Spinal cord (tissue), 10 donors: ENCODE data around the gene ORM1. TPM values are rescaled to one million over a fixed set of nuclear protein-coding genes. Genes with fewer than 3 reads are reported as not detected.
A peak's percentile ranks its signal among the peaks of the same experiment; 100 is the strongest.

Source experiments
- DNase-seq, 6 donors: peaks; one replicate each; pipeline versions ENCODE4 v3.0.0 to v3.0.0-alpha.2; 2013 to 2015; ENCODE audit warnings: low spot score in 6 of 6, low read depth in 4 of 6
- H3K27ac ChIP-seq: one replicate; pipeline ENCODE4 v1.5.1; 2013; ENCODE audit warnings: low read depth, low read length, control low read depth
- H3K27me3 ChIP-seq: one replicate; pipeline ENCODE4 v1.6.1; 2013; ENCODE audit warnings: low read length; ENCODE audit not compliant: control insufficient read depth, insufficient read depth
- H3K36me3 ChIP-seq: one replicate; pipeline ENCODE4 v1.6.1; 2013; ENCODE audit warnings: low read length; ENCODE audit not compliant: control insufficient read depth, insufficient read depth
- H3K4me1 ChIP-seq: one replicate; pipeline ENCODE4 v1.6.1; 2013; ENCODE audit warnings: low read length; ENCODE audit not compliant: control insufficient read depth, insufficient read depth
- H3K4me3 ChIP-seq: one replicate; pipeline ENCODE4 v1.5.1; 2013; ENCODE audit warnings: low read depth, low read length, control low read depth
- H3K9me3 ChIP-seq: one replicate; pipeline ENCODE4 v1.6.1; 2013; ENCODE audit warnings: low read length; ENCODE audit not compliant: control insufficient read depth, insufficient read depth
- WGBS: methylation state at CpG from one replicate; pipeline ENCODE4 v1.1.5; 2013; ENCODE audit warnings: missing lambda C conversion rate; ENCODE audit not compliant: insufficient coverage; 5-methylcytosine and 5-hydroxymethylcytosine counted together
- polyA plus RNA-seq, 2 donors: library from polyadenylated mRNA; unstranded; fragments of 120-200 nt; gene quantifications; one replicate each; pipeline ENCODE4 v1.2.1, GENCODE V29; 2013; ENCODE audit not compliant: insufficient read length in 2 of 2
- total RNA-seq, 2 donors: library from RNA; depleted of rRNA in 1 of 2; stranded (reverse); fragments of 120-200 nt in 1 of 2; fragments of >200 nt in 1 of 2; gene quantifications; one replicate each; pipeline versions ENCODE4 v1.2.3 to v1.2.4, GENCODE V29; 2013 to 2014
- donor health status: healthy.

The ORM1 gene
- total and polyA plus RNA-seq, 4 donors: 0.72 to 5.2 TPM; not detected in 2

- H3K4me3 ChIP-seq: no peak overlapping the region
- H3K27ac ChIP-seq: no peak overlapping the region
- DNase-seq: no peak
- H3K4me1 ChIP-seq: peaks cover 17% of the 10 kb centered on the region
- H3K36me3 ChIP-seq: peaks cover 25% of the 10 kb centered on the region
- H3K27me3 ChIP-seq: no peaks in the 10 kb centered on the region
- no peaks in the 10 kb centered on the region for H3K9me3 ChIP-seq
- WGBS: 79% methylated on average over 4 of the region's 5 CpGs
These were observed 19.3 kb upstream of the ORM1 start for GRCh38 chr9:114303571-114303970.

DNA sequence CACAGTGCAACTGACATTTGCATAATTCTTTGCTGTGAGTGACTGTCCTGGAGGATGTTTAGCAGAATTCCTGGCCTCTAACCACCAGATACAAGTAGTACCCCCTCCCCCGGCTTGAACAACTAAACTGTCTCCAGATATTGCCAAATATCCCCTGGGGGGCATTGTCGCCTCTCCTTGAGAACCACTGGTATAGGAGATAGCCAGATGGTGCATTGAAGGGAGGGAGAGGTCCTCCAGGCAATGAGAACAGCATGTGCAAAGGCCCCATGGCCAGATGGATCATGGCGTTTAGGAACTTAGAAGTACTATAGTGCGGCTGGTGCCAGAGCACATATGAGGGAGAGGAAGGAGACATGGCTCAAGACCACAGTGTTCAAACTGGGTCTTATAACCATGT lies 18.9 kb upstream of the ORM1 start:
- WGBS: 100% methylated on average over 3 of the region's 4 CpGs
- DNase-seq: peak in 1 of 6 donors; percentile 0
- Histone ChIP-seq H3K9me3 (no peaks in the 10 kb centered on the region), H3K4me3 (no peak overlapping the region), H3K27me3 (no peaks in the 10 kb centered on the region), H3K36me3 (peaks cover 27% of the 10 kb centered on the region), H3K4me1 (peaks cover 17% of the 10 kb centered on the region), H3K27ac (no peak overlapping the region)

DNA sequence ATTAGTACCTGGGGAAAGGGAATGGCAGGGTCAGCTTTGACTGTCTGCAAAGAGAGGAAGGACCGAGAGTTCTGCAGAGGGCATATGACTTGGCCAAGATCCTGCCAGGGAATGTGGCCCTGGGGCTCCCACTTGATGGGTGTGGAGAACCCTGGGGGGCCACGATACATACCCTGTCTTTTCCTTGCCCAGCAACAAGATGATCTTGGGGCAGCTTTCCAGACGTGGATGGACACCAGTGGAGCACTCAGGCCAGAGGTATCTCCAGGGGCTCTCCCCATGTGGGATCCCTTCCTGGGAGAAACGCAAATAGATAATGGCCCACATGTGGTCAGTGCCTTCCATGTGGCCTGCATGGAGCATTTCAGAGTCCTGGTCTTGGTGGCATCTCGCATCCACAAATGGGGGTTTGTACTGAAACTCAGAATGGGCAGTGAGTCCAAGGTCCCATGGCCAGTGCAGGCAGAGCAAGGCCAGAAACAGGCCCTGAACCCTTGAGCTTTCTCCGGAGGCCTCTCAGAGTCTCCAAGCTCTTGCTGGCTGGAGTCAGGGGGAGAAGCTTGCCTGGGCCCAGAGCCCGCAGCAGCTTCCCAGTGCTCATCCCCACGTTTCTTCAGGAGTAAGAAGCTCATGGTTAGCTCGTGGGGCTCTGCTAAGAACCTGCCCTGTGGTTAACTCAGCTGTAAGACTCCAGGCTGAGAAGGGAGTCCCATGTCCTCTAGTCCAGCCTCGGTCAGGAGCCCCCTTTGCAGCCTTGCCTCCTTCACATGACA lies 18.3 kb upstream of the ORM1 start:
- no peak overlapping the region for H3K4me3 ChIP-seq

GRCh38 chr9:114307899-114308267 lies 15.0 kb upstream of the ORM1 start:
- Histone ChIP-seq H3K4me3 (no peak overlapping the region), H3K9me3 (no peaks in the 10 kb centered on the region), H3K27me3 (no peaks in the 10 kb centered on the region), H3K27ac (no peak overlapping the region), H3K36me3 (peaks cover 15% of the 10 kb centered on the region), H3K4me1 (peaks cover 17% of the 10 kb centered on the region)
- 81% methylated on average over 3 of the region's 6 CpGs for WGBS
- DNase-seq: no peak

More for the DNA sequence above, 18.3 kb upstream of the ORM1 start:
- no peaks in the 10 kb centered on the region for H3K9me3 ChIP-seq
- peaks cover 26% of the 10 kb centered on the region for H3K36me3 ChIP-seq
- H3K27me3 ChIP-seq: no peaks in the 10 kb centered on the region
- 85% methylated on average over 10 of the region's 10 CpGs for WGBS
- H3K27ac ChIP-seq: no peak overlapping the region
- peak in 1 of 6 donors; percentile 1 for DNase-seq
- H3K4me1 ChIP-seq: peaks cover 17% of the 10 kb centered on the region

DNA sequence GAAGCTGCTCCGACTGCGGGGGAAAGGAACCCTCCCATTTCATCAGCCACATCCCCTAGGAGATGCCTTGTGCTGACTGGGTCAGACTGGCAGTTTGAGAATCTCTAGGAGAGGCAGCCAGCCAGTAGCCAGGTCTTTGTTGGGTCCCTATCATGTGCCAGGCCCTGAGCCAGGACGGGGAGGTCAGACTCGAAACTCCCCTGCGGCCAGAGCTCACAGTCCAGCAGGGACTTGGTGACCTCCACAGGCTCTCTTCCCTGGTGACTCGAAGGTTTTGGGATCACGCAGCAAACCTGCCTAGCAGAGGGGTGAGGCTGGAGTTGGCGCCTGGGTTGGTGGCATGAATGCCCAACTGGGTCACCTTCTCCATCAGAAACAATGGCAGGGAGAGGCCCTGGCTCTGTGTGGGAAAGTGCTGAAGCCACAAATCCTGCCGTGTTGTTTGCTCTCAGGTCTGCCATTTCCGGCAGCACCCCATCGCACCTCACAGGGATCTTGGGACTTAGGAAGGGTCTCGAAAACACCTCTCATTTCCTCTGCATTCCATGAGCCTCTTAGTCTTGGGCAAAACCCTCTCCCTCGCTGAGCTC lies 14.4 kb upstream of the ORM1 start:
- Histone ChIP-seq H3K27ac (no peak overlapping the region), H3K4me3 (no peak overlapping the region), H3K27me3 (no peaks in the 10 kb centered on the region), H3K9me3 (no peaks in the 10 kb centered on the region), H3K4me1 (peaks cover 17% of the 10 kb centered on the region), H3K36me3 (peaks cover 15% of the 10 kb centered on the region)
- WGBS: 87% methylated on average over 11 of the region's 13 CpGs
- DNase-seq: peak in 1 of 6 donors; percentile 0

GRCh38 chr9:114309096-114309495 lies 13.8 kb upstream of the ORM1 start:
- DNase-seq: no peak
- no peaks in the 10 kb centered on the region for H3K9me3 ChIP-seq
- H3K36me3 ChIP-seq: peaks cover 15% of the 10 kb centered on the region
- H3K27ac ChIP-seq: no peak overlapping the region
- no peaks in the 10 kb centered on the region for H3K27me3 ChIP-seq
- H3K4me1 ChIP-seq: peaks cover 17% of the 10 kb centered on the region
- no peak overlapping the region for H3K4me3 ChIP-seq
- WGBS: 100% methylated on average over 8 of the region's 13 CpGs

DNA sequence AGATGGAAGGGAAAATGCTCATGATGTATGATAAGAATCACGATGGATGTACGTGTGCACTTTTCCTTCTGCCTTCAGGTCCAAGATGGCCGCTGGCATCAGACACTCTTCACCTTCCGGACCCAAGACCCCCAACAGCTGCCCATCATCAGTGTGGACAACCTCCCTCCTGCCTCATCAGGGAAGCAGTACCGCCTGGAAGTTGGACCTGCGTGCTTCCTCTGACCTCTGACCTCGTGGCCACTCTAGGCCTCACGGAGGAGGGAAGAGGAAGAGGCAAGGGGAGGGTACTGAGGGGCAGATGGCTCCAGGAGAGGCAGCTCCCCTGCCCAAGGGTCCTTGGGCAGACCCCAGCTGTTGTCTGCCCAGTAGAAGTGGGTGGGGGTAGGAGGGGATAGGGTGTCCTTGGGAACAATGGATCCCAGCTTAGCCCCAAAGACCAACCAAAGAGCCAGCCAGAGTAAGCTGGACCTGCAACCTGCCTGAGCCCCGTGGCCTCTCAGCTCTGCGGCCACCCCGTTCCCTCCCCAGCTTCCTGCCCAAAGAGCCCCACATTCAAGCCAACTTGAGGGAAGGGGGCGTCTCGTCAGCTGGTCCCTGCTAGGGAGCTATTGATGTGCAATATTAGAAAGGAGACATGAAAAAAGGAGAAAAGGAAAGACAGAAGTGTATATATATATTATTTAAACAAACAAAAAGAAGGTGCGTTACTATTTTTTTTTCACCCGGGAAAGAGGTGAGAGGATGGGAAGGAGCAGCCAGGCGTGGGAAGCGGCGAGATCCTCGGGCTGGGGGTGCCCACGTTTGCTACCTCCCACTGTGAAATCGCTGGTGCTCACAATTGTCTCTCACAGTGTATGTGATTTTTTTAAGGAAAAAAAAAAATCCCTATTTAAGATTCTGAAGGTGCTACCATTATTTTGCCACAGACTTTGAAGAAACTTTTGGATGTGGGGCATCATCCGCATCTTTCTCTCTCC lies 12.1 kb upstream of the ORM1 start:
- 89% methylated on average over 7 of the region's 22 CpGs for WGBS
- Histone ChIP-seq H3K4me1 (peaks cover 4% of the 10 kb centered on the region), H3K9me3 (no peaks in the 10 kb centered on the region), H3K36me3 (peaks cover 15% of the 10 kb centered on the region), H3K27ac (no peak overlapping the region), H3K27me3 (no peaks in the 10 kb centered on the region), H3K4me3 (no peak overlapping the region)
- DNase-seq: peak in 1 of 6 donors; percentile 0

DNA sequence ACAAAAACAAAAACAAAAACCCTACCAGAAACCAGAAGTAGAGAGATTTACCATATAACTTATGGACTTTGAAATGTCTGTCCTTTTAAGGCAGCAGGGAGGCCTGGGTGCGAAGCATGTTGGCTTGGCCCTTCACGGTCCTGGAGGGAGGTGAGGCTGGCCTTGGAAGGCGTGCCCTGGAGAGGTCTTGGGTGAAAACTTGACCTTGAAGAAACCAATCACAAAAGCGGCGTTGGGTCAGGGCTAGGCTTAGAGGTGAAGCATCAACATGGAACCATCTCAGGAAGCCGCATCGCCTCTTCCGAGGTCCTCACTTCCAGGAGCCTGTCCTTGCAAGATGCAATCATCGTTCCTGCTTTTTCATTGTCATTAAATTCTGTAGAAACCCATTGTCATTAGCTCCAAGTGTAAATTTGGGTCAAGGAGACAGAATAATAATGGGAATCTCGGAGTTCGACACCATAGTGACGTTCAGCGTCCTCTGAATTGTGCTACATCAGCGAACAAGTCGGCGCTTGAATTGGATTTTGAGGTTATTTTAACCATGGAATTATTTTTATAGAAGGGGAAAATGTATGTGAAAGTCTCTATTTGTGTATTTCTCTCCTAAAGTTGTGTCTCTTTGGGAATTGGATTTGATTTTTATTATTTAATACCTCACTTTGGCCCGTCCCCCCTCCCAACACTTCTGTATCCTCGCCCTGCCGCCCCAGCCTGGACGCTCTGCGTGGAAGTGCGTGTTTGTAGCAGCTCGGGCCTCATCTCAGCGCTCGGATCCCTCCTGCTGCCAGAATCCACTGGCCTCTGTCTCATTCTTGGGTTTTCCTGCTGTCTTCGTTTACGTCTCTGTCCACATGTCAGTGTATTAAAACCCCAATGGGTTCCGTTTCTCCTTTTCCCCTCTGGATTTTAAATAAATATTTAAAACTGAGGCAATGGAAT lies 11.1 kb upstream of the ORM1 start:
- Histone ChIP-seq H3K27ac (no peak overlapping the region), H3K27me3 (no peaks in the 10 kb centered on the region), H3K36me3 (peaks cover 15% of the 10 kb centered on the region), H3K4me3 (no peak overlapping the region), H3K9me3 (no peaks in the 10 kb centered on the region), H3K4me1 (peaks cover 1% of the 10 kb centered on the region)
- DNase-seq: peak in 1 of 6 donors; percentile 0
- 90% methylated on average over 22 of the region's 28 CpGs for WGBS

DNA sequence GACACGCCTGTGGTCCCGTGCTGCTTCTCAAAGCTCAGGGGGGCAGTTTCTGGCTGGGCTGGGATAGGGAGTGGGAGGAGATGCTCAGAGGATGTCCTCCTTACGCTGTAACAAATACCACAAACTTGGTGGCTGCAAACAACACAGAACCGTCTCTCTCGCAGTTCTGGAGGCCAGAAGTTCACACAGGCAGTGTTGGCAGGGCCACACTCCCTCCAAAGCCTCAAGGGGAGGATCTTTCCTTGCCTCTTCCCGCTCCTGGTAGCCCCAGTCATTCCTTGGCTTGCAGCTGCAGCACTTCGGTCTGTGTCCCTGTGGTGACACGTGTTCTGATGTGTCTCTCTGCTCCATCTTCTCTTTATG lies 10.4 kb upstream of the ORM1 start:
- DNase-seq: no peak
- Histone ChIP-seq H3K9me3 (no peaks in the 10 kb centered on the region), H3K27ac (no peak overlapping the region), H3K27me3 (no peaks in the 10 kb centered on the region), H3K4me3 (no peak overlapping the region), H3K4me1 (peaks cover 3% of the 10 kb centered on the region), H3K36me3 (peaks cover 11% of the 10 kb centered on the region)
- 75% methylated on average over 5 of the region's 8 CpGs for WGBS
